Measurements from ENCODE around the gene AGAP9.
"Not testable (repeated sequence)": the region's sequence is repeated elsewhere in the genome, so short reads cannot be mapped to it uniquely, and the experiment has no call there.

Gene AGAP9

DNA sequence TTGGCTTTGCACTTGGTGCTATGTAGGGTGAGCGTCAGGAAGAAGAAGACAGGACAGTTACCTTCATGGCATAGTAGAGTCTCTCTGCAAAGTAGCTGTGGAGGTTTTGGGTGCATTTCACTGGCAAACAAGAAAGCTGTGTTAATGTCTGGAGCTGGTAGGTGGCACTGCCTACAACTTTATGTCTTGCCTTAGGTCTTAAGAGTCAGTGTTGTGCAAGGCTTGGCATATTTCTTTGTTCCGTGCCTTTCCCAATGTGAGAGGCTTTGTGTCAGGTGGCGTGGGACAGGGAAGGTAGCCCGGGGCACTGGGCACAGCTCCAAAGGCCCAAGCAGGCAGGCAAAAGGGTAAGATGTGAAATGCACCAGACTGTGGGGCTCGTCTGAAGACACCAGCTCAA, 51.4 kb downstream of the AGAP9 start:
- POLR2A ChIA-PET; DNase-seq (ENCODE audit: extremely low spot score); CTCF ChIA-PET: not testable (repeated sequence)

DNA sequence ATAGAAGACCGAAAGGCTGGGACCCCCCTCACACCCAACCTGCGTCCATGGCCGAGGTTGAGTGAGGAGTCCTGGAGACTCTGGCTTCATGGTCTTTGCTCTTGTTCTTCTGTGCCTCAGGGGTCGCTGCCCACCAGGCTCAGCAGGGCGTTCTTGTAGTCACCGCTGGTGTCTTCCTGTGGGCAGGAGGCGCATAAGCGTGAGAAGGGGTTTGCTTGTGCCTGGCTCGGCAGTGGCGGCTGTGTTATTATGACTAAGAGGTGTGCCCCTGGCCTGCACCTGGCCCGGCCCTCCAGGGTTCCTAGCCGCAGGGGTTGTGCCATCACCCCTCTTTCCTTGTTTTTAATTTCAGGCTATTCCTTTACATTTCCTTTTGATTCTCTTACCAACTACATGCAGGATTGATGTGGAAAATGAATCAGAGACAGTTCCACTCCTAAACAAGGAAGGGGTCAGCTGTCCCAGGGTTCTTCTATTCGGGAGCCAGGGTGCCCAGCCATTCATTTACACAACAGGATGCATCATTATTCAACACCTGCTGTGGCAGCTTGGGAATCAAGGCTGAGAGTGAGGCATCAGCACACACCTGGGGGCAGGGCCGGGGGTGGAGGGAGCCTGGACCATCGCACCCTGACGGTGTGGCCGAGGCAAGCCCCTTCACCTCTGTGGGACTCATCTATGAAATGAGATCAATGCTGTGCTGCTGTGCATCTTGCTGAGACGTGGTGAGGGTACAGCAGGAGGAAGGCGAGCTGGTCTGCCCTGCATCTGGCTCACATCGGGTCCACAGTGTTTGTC, 54.5 kb downstream of the AGAP9 start:
- CTCF ChIA-PET; DNase-seq (ENCODE audit: extremely low spot score); POLR2A ChIA-PET: not testable (repeated sequence)

DNA sequence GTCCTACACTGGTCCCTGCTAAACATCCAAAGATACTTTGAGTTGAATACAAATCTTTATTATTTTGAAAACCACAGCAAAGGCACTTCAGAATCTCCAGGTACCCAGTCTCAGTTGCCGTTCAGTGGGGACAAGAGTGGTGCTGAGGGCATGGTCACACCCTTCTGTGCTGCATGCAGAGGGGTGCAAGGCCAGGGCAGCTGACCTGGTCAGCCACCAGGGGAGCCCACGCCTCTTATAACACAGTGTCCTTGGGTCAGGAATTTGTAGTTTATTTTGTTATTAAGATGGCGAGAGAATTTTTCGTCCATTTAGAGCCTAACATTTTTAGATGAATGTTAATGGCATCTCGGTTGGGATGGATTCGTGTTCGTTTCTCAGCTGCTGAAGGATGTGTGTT, 55.5 kb downstream of the AGAP9 start:
- CTCF ChIA-PET; POLR2A ChIA-PET; DNase-seq (ENCODE audit: extremely low spot score): not testable (repeated sequence)

DNA sequence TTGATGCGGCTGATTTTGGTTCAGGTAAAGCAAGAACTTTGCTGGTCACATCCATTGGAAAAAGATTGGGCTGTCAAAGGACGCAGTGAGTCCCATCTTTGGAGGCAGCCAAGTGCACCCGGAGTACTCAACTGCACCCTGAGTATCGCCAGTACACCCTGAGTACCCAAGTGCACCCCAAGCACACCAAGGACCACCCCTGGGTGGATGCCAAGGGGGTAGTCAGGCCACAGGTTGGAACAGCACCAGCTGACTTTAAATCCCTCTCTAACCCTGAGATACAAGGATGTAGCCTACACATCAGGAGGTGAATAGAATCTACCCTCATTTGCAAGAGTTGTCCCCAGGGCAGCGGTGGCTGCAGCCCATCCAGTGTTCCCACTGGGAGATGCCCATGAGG, 56.0 kb downstream of the AGAP9 start:
- DNase-seq (ENCODE audit: extremely low spot score); POLR2A ChIA-PET; CTCF ChIA-PET: not testable (repeated sequence)

DNA sequence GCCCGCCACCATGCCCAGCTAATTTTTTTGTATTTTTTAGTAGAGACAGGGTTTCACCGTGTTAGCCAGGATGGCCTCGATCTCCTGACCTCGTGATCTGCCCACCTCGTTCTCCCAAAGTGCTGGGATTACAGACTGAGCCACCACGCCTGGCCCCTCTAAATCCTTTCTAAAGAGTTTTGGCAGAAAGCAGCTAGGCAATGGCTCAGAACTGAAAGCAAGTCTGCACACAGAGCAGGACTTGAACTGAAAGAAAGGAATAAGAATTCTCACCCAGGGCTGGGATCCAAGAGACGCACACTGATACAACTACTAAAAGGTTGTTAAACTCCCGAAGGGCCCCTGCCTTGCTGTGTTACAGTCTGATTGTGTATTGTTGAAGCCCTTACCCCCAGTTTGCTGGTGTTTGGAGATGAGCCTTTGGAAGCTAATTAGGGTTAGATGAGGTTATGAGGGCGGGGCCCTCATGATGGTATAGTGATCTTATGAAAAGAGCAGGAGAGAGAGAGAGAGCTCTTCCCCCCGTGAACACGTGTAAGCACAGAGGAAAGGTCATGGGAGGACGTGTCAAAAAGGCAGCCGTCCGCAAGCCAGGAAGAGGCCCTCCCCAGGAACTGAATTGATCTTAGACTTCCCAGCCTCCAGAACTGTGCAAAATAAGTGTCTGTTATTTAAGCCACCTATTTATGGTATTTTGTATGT, 58.1 kb downstream of the AGAP9 start:
- POLR2A ChIA-PET; CTCF ChIA-PET; DNase-seq (ENCODE audit: extremely low spot score): not testable (repeated sequence)

DNA sequence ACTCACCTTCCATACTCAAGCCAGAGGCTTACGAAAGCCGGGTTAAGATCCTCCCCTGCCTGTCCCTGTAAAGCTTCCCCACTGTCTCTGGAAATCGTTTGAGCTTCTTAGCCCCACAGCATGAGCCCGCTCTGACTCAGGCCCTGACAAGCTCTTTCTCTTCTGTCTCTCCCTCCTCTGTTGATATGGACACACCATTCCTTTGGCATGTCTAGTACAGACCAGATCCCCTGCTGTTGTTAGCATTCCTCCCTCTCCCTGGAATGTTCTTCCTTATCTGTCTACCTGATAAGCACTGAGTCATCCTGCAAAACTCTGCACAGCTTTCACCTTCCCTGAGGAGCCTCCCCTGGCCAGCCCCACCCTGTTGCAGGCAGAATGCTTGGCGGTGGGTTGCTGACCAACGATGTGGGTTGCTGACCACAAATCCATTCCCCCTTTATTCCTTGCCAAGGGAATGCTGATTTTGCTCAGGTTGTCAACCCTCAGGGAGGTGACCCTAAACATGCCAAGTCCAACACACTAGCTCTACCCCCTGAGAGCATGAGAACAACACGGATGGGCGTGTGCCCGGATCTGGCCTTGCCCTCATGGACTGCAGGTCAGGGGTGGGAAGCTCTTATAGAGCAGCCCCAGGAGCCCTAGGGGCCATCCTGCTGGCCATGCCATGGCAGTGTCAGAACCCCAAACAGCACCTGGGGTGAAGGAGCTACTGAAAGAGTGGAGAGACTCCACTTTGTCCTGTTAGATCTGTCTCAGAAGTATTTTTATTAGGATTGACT, 60.7 kb downstream of the AGAP9 start:
- POLR2A ChIA-PET; DNase-seq (ENCODE audit: extremely low spot score); CTCF ChIA-PET: not testable (repeated sequence)

DNA sequence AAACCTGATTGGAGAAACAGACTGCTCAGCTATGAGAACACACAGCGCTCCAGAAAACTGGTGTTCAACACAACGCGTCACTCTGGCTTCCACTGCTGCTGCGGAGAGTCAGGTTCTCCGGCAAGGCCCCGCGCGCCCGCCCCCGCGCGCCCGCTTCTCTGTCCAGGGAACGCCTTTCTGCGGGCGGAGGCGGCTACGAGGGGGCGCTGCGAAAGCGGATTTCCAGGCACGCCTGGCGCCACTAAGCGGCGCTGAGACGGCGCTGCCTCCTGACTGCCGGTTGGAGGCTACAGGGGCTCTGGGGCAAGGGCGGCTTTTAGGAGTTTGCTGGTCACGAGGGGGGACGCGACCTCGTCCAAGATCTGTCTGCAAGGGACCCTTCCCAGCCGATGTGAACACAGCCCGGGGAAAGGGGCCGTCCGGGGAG, 62.2 kb downstream of the AGAP9 start:
- DNase-seq (ENCODE audit: extremely low spot score); POLR2A ChIA-PET; CTCF ChIA-PET: not testable (repeated sequence)

DNA sequence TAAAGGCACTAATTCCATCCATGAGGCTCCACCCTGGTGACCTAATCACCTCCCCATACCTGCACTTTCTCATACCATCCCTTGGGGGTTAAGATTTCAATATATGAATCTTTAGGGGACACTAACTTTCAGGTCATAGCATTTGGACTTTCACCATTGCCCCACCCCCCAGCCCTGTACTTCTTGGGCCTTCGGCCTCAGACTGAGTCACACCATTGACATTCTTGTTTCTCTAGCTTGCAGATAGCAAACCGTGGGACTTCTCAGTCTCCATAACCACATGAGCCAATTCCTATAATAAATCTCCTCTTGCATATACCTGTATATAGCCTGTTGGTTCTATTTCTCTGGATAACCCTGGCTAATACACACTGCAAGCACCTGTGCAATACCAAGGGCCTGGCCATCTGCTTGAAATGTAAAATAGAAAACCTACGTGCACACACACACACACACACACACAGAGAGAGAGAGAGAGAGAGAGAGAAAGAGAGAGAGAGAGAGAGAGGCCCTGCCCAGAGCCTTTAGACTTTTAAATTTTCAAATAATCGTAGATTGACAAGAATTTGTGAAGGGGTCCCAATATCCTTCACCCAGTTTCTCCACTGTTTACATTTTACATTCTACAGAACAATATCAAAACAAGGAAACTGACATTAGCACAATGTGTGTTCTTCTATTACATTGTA, 64.8 kb downstream of the AGAP9 start:
- no peak for DNase-seq (ENCODE audit: extremely low spot score)
- TF ChIP-seq, protein P1, sequence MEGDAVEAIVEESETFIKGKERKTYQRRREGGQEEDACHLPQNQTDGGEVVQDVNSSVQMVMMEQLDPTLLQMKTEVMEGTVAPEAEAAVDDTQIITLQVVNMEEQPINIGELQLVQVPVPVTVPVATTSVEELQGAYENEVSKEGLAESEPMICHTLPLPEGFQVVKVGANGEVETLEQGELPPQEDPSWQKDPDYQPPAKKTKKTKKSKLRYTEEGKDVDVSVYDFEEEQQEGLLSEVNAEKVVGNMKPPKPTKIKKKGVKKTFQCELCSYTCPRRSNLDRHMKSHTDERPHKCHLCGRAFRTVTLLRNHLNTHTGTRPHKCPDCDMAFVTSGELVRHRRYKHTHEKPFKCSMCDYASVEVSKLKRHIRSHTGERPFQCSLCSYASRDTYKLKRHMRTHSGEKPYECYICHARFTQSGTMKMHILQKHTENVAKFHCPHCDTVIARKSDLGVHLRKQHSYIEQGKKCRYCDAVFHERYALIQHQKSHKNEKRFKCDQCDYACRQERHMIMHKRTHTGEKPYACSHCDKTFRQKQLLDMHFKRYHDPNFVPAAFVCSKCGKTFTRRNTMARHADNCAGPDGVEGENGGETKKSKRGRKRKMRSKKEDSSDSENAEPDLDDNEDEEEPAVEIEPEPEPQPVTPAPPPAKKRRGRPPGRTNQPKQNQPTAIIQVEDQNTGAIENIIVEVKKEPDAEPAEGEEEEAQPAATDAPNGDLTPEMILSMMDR (IDR thresholded peaks at IDR 0.05; ENCODE audit: control extremely low read depth, extremely low read depth, low read depth, missing control alignments): no peak
- POLR2A ChIA-PET: no interaction called here
- CTCF ChIA-PET: no interaction called here

DNA sequence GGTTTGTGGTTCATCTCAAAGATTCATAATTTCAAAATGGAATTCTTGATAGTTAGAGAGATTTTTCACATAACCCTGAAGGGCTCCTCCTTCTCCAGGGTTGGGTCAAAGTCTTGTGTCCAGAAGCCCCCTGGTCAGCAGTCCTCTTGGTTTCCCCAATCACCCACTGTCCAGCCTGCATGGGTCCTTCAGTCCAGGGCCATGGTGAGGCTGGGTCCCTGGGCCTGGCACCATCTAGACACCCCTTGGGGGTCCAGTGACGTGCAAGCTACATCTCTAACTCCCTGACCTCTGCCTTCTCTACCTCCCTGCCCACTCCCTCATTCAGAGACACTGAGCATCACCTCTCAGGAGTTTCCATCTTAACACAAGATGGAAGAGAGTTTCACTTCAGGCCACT, 65.6 kb downstream of the AGAP9 start:
- TF ChIP-seq, protein P1 (IDR thresholded peaks at IDR 0.05; ENCODE audit: control extremely low read depth, extremely low read depth, low read depth, missing control alignments): no peak
- POLR2A ChIA-PET: no interaction called here
- CTCF ChIA-PET: no interaction called here
- no peak for DNase-seq (ENCODE audit: extremely low spot score)

DNA sequence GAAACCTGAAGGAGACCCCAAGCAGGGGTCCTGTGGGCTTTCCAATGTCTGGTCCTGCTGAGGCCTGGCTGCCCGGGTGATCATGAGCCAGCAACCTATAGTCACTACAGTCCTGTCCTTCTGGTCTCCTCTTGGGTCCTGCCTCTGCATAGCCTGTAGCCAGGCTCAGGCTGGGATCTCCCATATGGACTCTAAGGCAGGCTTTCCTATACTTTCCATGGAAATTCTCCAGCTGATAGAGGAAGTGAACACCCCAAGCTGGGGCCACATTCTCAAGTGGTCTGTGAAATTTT, 66.0 kb downstream of the AGAP9 start:
- DNase-seq (ENCODE audit: extremely low spot score): no peak
- ChIA-PET POLR2A (no interaction called here), CTCF (no interaction called here)
- TF ChIP-seq, protein P1 (IDR thresholded peaks at IDR 0.05; ENCODE audit: control extremely low read depth, extremely low read depth, low read depth, missing control alignments): no peak
